Fibroblast of upper back skin (primary cell): ENCODE results near the gene OR2T5.
"Not testable (repeated sequence)": the region's sequence is repeated elsewhere in the genome, so short reads cannot be mapped to it uniquely, and the experiment has no call there.

ENCODE experiments used
- DNase-seq: peaks from one replicate; pipeline ENCODE4 v3.0.0-alpha.2; 2013

The OR2T5 gene

DNA sequence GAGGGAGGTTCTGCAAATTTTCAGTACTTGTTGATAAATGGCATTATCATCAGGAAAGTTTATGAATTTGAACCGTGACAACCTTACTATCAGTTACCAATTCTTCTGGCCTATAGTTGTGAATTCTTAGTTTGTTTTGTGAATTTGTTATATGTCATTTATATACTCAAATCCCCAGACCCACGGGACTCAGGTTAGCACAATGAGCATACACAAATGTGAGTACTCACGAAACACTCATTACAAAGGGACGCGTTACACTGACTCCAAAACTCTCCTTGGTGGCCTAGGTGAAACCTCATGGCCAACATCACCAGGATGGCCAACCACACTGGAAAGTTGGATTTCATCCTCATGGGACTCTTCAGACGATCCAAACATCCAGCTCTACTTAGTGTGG lies at the start of gene OR2T5:
TSS of gene OR2T5 (plus strand) at position 301 of the 400 bp plus-strand sequence. CDS start at position 301, 0 bp downstream.
- DNase-seq: not testable (repeated sequence)

DNA sequence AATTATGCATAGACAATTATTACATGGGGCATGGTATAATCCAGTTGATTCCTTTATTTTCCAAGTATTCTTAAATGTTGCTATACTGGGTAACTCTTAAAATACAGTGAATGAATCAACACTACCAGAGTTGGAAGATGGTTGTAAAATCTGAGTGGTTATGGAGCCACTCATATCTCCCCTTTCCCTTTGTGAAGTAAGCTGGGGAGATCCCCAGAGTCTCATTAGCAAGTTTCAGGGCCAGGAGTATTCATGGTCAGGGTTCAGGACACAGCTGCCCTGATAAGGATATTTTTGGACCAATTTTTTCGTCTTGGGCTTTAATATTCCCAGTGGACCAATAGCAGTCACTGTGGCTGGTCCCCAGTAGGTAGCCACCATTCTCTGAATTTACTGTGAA lies 49.7 kb upstream of the OR2T5 start:
- DNase-seq: not testable (repeated sequence)

DNA sequence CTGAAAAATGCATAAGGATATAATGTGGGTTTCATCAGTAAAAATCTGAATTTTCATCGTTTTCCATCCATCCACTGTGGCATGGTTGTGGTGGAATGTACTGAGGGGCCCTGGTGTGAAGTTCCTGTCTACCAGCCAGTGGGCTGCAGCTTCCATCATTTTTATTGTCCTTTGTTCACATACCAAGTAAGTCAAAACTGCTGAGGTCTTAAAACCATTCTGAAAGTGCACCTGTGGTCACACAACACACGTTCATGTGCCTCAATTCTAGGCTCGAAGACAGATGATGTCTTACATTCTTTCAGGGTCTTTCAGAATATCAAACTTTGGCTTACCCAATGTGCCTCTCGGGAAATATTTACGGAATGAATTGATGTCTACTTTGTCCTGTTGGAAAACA lies 49.1 kb upstream of the OR2T5 start:
- DNase-seq: not testable (repeated sequence)

DNA sequence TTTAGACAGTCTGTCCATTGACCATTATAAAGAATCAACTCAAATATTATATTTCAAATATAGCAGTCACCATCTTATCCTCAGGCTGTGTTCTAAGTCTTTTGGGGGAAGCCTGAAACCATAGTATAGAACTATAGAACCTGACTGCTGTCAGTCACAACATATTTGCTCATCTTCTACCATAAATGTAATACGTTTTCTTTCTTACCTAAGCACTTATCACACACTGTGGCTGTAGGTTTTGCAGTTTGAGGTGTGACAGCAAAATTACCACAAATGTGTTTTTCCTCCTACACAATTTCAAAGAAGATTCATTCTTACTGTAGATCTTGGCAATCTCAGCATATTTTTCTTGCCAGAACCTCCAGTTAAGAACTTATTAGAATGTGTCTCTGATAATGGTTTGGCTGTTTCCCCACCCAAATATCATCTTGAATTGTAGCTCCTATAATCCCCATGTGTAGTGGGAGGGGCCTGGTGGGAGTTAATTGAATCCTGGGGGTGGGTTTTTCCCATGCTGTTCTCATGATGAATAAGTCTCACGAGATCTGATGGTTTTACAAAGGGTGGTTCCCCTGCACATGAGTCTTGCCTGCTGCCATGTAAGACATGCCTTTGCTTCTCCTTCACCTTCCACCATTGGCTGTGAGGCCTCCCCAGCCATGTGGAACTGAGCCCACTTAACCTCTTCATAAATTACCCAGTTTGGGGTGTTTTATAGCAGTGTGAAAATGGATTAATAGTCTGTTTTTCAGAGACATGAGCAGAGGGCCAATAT lies 45.7 kb upstream of the OR2T5 start:
- DNase-seq: not testable (repeated sequence)

DNA sequence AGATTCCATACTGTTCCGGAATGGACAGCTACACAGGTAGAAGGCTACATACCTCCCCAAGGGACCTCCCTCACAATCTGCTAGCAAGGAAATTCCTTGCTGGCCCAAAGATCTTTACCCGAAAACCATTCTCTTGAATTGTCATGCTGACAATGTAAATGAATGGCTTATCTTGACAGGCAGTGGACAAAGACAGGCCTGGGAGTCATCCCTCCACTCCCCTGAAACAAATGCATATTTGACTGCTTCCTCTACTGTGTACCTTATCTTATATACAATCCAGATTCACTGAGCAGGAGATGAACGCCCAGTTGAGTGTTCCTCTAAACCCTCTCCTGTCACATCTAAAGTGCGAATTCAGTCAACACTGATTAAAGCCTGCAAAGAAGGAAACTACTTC lies 43.8 kb upstream of the OR2T5 start:
- DNase-seq: not testable (repeated sequence)

DNA sequence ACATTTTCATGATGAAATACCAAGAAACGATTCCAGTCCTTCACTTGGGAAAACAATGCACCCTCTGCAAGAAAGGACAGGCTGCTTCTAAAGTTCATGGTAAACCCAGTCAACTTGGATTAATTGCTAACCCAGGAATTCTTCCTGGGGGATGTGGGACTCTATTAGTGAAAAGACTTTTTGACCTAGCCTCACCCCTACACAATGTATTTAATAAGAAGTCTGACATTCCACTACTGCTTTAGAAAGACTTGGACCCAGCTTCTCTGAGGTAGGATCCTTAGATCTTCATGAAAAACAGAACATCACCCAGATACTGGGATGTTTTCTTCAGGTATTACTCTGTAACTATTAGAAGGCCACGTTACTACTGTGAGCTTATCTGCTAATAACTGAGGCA lies 43.0 kb upstream of the OR2T5 start, which contains the start of gene OR2T2:
TSS of gene OR2T2 (plus strand) at position 239 of the 400 bp plus-strand sequence. CDS start 7,161 bp downstream, outside the sequence.
- not testable (repeated sequence) for DNase-seq

- DNase-seq: not testable (repeated sequence)
Measured at GRCh38 chr1:248448409-248449074, 39.8 kb upstream of the OR2T5 start.

GRCh38 chr1:248449821-248450465 lies 38.4 kb upstream of the OR2T5 start:
- not testable (repeated sequence) for DNase-seq

DNA sequence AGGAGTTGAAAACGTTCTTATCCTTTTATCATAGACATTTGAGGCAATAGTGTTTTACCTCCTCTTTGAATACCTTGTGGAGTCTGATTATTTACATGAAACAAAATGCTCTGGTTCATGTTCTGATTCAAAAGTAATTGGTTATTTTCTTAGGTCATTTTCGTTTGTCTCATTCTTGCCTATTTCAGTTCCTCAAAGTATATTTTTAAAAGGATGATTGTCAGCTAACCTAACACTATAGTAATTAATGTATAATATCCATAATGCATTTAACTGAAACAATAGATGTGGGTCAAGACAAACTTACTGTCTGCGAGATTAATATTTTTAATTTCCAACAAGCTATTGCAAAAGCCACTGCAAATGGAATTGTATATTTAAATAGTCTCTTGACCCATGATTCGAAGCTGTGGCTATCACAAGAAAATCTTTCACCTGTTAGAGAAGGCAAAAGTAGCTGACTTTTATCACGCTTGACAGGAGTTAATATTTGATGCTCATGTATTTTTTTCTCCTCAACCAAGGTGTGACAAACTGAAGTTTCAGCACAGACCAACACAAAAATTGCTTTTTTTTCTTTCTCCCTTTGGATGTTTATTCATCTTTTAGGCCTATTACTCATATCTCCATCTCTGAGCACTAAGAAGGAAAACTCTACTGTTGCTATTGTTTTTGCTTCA lies 37.8 kb upstream of the OR2T5 start:
- not testable (repeated sequence) for DNase-seq

DNA sequence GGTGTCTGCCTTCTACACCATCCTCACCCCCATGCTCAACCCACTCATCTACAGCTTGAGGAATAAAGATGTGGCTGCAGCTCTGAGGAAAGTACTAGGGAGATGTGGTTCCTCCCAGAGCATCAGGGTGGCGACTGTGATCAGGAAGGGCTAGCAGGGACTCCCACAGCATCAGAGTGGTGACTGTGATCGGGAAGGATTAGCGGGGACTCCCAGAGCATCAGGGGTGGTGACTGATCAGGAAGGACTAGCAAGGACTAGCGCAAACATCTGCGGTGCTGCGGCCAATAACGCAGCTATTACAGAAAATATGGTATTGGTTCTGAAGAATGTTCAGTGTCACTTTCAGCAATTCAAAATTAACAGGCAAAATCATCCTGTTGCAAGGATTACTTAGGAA lies 34.8 kb upstream of the OR2T5 start:
- DNase-seq: not testable (repeated sequence)

GRCh38 chr1:248455045-248455444 lies 33.3 kb upstream of the OR2T5 start:
- not testable (repeated sequence) for DNase-seq

DNA sequence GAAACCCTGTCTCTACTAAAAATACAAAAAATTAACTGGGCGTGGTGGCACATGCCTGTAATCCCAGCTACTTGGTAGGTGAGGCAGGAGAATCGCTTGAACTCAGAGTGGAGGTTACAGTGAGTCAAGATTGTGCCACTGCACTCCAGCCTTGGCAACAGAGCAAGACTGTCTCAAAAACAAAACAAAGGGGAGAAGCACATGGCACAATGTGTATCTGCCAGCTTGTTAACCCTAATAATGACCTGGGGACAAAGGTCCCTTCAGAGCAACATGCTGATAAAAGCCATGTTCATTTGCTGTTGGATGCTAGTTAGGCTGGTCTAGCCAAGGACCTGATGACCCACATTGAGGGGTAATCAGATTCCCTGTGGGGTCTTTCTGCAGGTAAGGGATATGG lies 31.8 kb upstream of the OR2T5 start:
- not testable (repeated sequence) for DNase-seq

DNA sequence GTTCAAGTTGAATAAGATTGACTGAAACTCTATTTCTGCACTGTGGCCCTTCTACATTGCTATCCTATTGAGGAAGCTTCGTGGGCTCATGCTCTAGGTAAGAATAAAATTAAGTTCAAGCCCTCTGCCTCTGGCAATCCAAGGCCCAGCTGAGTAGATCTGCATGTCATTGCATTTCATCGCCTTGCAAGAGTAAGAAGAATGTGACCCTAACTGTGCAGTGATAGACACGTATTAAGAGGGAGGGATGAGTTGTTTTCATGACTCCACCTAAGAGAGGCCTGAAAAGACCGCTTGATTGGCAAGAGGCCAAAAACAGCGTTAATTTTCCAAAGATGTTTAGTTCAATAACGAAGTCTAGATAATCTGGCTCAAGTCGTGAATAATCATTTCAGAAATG lies 29.3 kb upstream of the OR2T5 start:
- not testable (repeated sequence) for DNase-seq

DNA sequence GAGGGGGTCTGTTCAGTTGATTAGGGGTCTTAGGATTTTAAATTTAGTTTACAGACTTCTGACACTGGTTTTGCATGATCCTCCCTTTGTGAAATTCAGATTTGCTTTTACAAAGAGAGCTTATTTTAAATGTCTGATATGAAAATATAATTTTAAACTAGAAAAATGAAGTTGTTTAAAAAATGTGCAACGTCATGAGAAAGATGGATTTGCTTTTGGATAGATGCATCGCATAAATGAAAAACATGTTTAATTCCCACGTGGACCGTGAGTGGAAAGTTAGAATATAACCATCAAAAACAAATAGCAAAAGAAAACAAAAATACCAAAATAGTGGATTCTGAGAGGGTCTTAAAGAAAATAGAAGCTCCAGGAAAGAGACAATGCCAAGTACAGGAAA lies 17.2 kb upstream of the OR2T5 start:
- DNase-seq: no peak

- DNase-seq: not testable (repeated sequence)
Measured at GRCh38 chr1:248472111-248472510, 16.3 kb upstream of the OR2T5 start.

GRCh38 chr1:248473051-248473450 lies 15.3 kb upstream of the OR2T5 start, which contains the start of gene OR2T3:
TSS of gene OR2T3 (plus strand) at chr1:248473351. CDS start at chr1:248473351, 0 bp downstream.
- DNase-seq: not testable (repeated sequence)

DNA sequence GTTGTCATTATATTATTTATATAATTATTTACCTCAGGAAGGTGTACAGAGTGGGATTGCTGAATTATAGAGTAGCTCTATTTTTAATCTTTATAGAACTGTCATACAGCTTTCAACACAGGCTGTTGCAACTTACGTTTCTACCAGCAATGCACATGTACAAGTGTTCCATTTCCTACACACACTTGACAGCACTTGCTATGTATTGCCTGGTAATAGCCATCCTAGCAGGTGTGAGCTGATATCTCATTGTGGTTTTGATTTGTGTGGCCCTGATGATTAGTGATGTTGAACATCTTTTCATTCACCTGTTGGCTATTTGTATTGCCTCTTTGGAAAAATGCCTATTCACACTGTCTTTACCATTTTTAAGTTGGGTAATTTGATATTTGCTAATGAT lies 12.7 kb upstream of the OR2T5 start:
- DNase-seq: not testable (repeated sequence)

- DNase-seq: not testable (repeated sequence)
Measured at GRCh38 chr1:248481686-248482579, 6.5 kb upstream of the OR2T5 start.

- DNase-seq: not testable (repeated sequence)
Measured at GRCh38 chr1:248496661-248497060, 8.3 kb downstream of the OR2T5 start.

DNA sequence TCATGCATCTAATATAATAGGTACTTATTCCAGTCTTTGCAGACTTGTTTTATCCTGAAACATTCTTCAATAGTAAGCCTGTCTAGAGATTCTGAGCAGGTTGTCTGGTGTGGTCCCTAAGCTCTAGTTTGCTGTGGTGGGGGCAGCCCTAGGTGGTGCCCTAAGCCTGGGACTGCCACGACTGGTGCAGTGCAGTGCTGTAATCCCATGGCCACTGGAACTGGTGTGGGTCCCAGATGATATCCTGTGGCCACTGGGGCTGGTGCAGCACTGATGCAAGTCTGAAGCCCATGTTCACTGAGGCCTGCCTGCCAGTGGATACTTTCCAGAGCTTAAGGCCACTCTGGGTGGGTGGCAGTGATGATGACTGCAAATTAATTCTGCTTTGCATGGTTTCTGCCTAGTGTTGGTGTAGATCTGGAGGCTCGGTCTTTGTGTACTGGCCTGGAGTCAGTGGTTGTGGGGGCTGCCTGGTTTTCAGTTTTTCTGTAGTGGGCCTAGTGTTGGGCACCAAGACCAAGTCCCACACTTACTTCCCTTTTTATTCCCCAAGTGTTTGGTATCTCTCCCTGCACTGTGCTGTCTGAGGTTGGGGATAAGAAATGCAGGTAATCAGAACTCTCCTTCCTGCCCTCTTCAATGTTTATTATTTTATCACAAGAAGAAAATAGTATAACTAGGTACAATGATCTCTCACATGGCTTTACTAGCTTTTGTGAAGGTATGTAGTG lies 12.1 kb downstream of the OR2T5 start:
- DNase-seq: not testable (repeated sequence)

GRCh38 chr1:248507773-248508172 lies 19.4 kb downstream of the OR2T5 start, which contains the start of gene OR2G6:
TSS of gene OR2G6 (plus strand) at chr1:248508073. CDS start at chr1:248521647, 13,574 bp downstream.
- not testable (repeated sequence) for DNase-seq
